LNCAP (cell line): ENCODE measurements around the gene VWA5A.

Source experiments
- TF ChIP-seq, protein P1 (sequence below): fragments of 450-650 bp; IDR thresholded peaks from 2 replicates; pipeline ENCODE4 v1.5.1; 2017; ENCODE audit warnings: mild to moderate bottlenecking

VWA5A gene

DNA sequence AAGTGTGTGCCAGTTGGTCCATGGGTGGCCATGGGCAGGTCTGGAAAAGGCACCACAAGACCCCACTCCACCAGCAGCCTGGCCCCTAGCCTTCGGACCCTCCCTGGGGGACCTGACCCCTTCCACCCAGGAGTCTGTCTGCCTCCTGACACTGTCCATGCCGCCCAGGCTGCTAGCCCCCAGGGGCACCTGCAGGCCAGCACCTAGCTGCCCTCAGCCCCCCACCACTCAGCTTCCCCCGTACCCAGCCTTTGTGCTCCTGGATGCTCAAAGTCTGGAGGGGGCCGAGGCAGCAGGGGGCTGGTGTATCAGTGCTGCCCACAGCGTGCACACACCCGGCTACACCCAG is 39.8 kb upstream of the VWA5A start:
- TF ChIP-seq, protein P1, sequence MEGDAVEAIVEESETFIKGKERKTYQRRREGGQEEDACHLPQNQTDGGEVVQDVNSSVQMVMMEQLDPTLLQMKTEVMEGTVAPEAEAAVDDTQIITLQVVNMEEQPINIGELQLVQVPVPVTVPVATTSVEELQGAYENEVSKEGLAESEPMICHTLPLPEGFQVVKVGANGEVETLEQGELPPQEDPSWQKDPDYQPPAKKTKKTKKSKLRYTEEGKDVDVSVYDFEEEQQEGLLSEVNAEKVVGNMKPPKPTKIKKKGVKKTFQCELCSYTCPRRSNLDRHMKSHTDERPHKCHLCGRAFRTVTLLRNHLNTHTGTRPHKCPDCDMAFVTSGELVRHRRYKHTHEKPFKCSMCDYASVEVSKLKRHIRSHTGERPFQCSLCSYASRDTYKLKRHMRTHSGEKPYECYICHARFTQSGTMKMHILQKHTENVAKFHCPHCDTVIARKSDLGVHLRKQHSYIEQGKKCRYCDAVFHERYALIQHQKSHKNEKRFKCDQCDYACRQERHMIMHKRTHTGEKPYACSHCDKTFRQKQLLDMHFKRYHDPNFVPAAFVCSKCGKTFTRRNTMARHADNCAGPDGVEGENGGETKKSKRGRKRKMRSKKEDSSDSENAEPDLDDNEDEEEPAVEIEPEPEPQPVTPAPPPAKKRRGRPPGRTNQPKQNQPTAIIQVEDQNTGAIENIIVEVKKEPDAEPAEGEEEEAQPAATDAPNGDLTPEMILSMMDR, result no peak

DNA sequence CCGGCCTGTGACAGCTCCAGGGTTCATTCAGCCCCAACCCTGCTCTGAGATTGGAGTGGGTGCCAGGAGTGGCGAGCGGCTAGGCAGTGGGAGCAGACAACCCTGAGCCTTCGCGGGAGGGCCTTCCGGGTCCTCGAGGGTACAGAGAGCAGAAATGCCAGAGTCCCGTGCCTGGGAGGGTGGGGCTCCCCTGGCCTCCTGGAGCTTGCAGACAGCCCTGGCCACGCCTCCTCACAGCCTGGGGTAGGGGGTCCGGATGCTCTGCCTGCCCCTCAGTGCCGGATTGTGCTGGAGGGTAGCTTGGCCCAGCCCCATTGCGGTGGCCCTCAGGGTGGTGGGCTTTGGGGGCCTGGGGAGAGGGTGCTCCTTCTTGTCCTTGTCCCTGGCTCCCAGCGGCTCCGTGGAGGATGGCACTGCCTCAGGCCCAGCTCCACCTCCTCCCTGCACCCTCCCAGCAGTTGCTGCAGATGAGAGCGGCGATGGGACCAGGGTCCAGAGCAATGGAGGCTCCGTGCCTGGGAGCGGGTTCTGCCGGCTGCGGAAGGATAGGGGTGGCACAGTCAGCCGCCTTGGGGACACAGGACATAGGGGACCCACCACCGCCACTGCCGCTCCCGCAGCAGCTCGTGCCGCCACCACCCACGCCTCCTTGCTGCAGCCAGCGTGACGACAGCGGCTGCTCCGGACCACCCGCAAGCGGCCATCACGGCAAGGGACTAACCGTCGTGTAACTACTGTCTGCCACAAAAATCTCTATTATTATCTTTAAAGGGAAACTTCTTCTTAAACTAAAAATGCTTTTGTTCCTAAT is 39.2 kb upstream of the VWA5A start:
- TF ChIP-seq, protein P1, result no peak

DNA sequence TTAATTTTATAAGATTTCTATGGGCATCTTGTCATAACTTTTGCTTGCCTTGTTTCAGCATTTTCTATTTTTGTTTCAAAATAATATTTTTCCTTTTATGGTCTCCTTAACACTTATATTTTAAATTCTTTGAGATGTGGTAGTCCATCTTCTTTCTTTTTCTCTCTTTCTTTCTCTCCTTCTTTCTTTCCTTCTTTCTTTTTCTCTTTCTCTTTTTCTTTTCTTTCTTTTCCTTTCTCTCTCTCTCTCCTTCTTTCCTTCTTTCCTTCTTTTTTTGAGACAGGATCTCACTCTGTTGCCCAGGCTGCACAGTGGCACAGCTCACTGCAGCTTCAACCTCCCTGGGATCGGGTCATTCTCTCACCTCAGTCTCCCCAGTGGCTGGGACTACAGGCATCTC is 38.0 kb upstream of the VWA5A start:
- TF ChIP-seq, protein P1, result no peak

DNA sequence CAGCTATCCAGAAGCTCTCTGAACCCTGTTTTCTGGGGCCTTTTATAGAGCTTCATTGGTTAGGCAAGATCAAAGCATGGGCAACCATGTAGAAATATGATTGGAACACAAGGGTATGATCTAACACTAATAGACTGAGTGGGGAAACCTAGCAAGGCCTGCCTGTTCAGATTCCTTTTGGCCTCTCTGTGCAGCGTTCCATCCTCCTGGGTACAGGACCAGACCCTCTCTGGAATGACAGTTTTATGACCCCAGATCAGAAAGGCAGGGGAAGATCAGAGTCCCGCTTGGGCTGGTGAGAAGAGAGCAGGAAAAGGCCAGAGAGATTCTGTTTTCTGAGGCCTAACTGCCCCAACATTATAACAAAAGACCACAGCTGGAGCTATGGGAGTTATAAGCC is 36.7 kb upstream of the VWA5A start:
- TF ChIP-seq, protein P1, result no peak

DNA sequence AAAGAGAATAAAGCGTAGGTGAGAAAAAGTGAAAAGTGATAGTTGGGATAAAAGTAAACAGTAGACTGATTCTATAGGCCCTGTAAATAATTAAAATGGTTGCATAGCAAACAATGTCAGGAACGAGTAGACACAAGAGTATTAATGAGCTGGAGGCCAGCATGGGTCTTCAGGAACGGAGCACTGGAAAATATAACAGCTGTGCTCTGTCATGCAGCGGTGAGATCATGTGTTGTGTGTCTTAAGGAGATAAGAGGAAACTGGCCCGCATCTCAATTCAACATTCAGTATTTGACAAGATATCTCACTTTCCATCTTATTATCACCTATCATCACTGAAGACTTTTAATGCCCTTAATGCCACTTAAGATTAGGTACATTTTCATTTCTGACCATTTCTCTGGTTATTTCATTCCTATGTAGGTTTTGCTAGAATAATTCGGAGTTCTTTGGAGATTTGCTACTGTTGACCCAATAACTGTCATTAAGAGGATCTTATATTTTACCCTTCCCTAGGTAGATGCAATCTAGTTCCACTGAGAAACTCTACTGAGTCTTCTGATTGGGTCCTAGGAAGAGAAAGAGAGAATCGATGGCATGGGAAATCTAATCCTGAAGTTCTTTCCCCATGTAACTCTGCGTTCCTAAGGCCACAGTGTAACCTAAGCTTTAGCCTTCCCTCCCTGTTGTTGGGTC is 35.5 kb upstream of the VWA5A start:
- TF ChIP-seq, protein P1, result no peak

DNA sequence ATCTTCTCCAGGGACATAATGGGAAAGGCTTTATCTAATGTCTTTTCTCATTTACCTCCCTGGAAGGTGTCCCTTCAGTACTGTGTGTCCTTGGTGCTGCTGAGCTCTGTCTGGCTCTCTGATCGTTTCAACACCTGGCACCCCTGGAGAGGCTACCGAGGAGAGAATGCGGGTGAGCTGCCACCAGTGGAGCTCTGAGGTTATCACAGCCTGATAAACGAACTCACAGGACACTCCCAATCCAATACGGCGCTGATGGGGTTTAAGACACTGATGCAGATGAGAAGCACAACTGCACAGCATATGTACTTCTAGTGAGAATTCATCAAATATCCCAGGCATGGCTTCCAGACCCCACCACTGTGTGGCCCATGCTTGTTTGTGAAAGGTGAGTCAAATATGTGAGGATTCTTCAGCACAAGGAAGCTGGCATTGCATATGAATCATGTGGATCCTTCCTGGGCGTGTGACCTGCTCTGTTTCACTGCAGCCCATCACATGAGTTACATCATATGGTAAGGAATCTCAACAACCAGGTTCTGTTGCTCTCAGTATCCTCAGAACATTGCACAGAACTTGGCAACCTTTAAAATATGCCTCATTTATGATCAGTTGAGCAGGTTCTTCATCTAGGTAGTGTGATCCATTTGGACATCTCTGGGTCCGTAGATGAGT is 34.8 kb upstream of the VWA5A start:
- TF ChIP-seq, protein P1, result no peak

DNA sequence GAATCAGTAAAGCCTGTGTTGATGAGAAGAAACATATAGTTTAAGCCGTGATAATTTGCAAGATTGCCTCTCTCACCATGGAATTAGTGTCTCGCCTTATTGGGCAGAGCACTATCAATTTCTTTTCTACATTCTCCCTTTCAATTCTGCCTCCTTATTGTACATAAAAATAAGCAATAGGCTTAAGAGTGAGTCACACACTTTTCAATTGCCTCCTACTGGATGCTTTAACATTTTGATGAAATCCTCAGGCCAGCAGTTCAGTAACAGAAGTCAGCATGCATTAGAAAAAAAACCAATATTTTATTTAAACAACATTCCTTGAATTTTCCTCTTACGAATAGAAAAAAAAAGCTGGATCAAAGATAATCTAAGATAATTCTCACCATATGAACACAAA is 33.8 kb upstream of the VWA5A start:
- TF ChIP-seq, protein P1, result no peak
